RWPE2 (cell line): Measurements from ENCODE around the gene PEA15.

ENCODE experiments used
- ATAC-seq: fragments of 200-7000 bp; cut with Tn5 transposase; 3 replicates; pipeline ENCODE4 v1.9.1; 2021; ENCODE audit warnings: low read depth
- DNase-seq: peaks from one replicate; pipeline ENCODE4 v3.0.0-alpha.2; 2020; ENCODE audit warnings: low spot score
- H3K27ac ChIP-seq: fragments of 450-650 bp; 2 replicates; pipeline ENCODE4 v1.5.1; 2017; ENCODE audit warnings: mild to moderate bottlenecking; ENCODE audit not compliant: poor library complexity, severe bottlenecking
- H3K27me3 ChIP-seq: fragments of 250-450 bp; sonication (Bioruptor Pico); 2 replicates; pipeline ENCODE4 v1.5.1; 2021; ENCODE audit warnings: mild to moderate bottlenecking, moderate library complexity; ENCODE audit not compliant: insufficient read depth, poor library complexity, severe bottlenecking
- H3K36me3 ChIP-seq: fragments of 250-450 bp; sonication (Bioruptor Pico); 2 replicates; pipeline ENCODE4 v1.5.1; 2020; ENCODE audit warnings: low read depth, mild to moderate bottlenecking, moderate library complexity
- H3K4me1 ChIP-seq: fragments of 250-450 bp; sonication (Bioruptor Pico); 2 replicates; pipeline ENCODE4 v1.5.1; 2021; ENCODE audit warnings: mild to moderate bottlenecking, moderate library complexity; ENCODE audit not compliant: insufficient read depth, poor library complexity, severe bottlenecking
- H3K4me3 ChIP-seq: fragments of 250-450 bp; sonication (Bioruptor Pico); 2 replicates; pipeline ENCODE4 v1.5.1; 2021; ENCODE audit warnings: mild to moderate bottlenecking, moderate library complexity; ENCODE audit not compliant: severe bottlenecking
- H3K9me3 ChIP-seq: fragments of 250-450 bp; sonication (Bioruptor Pico); 2 replicates; pipeline ENCODE4 v1.5.1; 2021; ENCODE audit warnings: mild to moderate bottlenecking, moderate library complexity; ENCODE audit not compliant: severe bottlenecking
- CTCF ChIP-seq: fragments of 450-650 bp; IDR thresholded peaks from one replicate; pipeline ENCODE4 v1.5.1; 2017; ENCODE audit warnings: mild to moderate bottlenecking, moderate library complexity; ENCODE audit not compliant: poor library complexity, severe bottlenecking

PEA15 gene

GRCh38 chr1:160205242-160206035, at the start of gene PEA15:
TSS of gene PEA15 (plus strand) at chr1:160205384. CDS start at chr1:160211545, 6,161 bp downstream.
- TF ChIP-seq CTCF: no peak
- peak within 1 kb of the TSS; percentile 96 for H3K4me3 ChIP-seq
- ATAC-seq: peak; percentile 71
- no peak for DNase-seq
- H3K27me3 ChIP-seq: no peaks in the 10 kb centered on the region
- H3K27ac ChIP-seq: peak within 1 kb of the TSS; percentile 67
- peaks cover 10% of the 10 kb centered on the region for H3K4me1 ChIP-seq
- H3K36me3 ChIP-seq: peaks cover 36% of the 10 kb centered on the region
- H3K9me3 ChIP-seq: no peaks in the 10 kb centered on the region

- Histone ChIP-seq H3K9me3 (no peaks in the 10 kb centered on the region), H3K27ac (no peak overlapping the region), H3K27me3 (no peaks in the 10 kb centered on the region), H3K36me3 (no peaks in the 10 kb centered on the region), H3K4me3 (no peak overlapping the region), H3K4me1 (no peaks in the 10 kb centered on the region)
- ATAC-seq (no peak), DNase-seq (no peak)
- TF ChIP-seq CTCF: no peak
Measured at GRCh38 chr1:160156361-160156760, 48.8 kb upstream of the PEA15 start.

- Histone ChIP-seq H3K4me1 (no peaks in the 10 kb centered on the region), H3K27ac (no peak overlapping the region), H3K9me3 (no peaks in the 10 kb centered on the region), H3K36me3 (no peaks in the 10 kb centered on the region), H3K4me3 (no peak overlapping the region), H3K27me3 (no peaks in the 10 kb centered on the region)
- no peak for TF ChIP-seq CTCF
- ATAC-seq: no peak
- no peak for DNase-seq
Measured at GRCh38 chr1:160157174-160157573, 48.0 kb upstream of the PEA15 start.

- no peaks in the 10 kb centered on the region for H3K9me3 ChIP-seq
- no peak for TF ChIP-seq CTCF
- no peaks in the 10 kb centered on the region for H3K36me3 ChIP-seq
- ATAC-seq (no peak), DNase-seq (no peak)
- no peak overlapping the region for H3K4me3 ChIP-seq
- H3K27ac ChIP-seq: no peak overlapping the region
- H3K27me3 ChIP-seq: no peaks in the 10 kb centered on the region
- no peaks in the 10 kb centered on the region for H3K4me1 ChIP-seq
Measured at GRCh38 chr1:160158031-160158430, 47.2 kb upstream of the PEA15 start.

GRCh38 chr1:160158534-160158933, 46.6 kb upstream of the PEA15 start:
- ATAC-seq (no peak), DNase-seq (no peak)
- Histone ChIP-seq H3K27me3 (no peaks in the 10 kb centered on the region), H3K27ac (no peak overlapping the region), H3K4me3 (no peak overlapping the region), H3K9me3 (no peaks in the 10 kb centered on the region), H3K4me1 (no peaks in the 10 kb centered on the region), H3K36me3 (no peaks in the 10 kb centered on the region)
- no peak for TF ChIP-seq CTCF
